ENCODE data around the gene MPHOSPH9. TPM values are rescaled to one million over a fixed set of nuclear protein-coding genes. Genes with fewer than 3 reads are reported as not detected.

MPHOSPH9 gene
- total RNA-seq, result 10 to 100 TPM; 24.1 to 35.2 (median 29.6) TPM

DNA sequence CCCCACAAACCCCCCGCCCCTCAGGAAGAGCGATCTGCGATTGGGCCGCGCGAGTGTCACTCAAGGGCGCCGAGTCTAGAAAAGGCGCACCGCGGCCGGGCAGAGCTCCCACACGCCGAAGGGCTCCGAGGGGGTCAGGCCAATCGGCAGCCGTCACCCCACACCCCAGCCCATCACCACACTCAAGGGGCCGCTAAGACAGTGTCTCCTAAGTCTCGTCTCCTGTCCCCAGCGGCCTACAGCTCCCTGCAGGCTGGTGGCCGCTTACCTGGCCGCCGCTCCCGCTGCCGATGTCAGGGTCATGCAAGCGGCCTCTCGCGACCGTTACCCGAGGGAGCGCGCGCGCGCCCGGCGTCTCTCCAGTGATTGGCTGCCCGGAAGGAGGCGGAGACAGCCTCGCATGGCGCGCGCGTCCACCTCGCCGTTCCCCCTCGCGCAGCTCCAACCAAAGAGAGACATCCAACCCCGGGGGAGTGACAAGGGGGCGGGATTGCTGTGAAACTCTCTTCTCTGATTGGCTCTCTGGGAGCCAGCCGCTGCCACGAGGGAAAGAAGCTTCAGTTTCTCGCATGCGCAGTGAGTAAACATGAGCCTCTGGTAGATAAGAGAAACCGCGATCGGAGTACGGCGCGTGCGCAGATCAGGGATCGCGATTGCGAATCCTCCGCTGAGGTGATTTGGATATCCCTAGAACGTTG lies at the start of gene MPHOSPH9, which contains the start of gene MTRFR:
Gene MPHOSPH9 (minus strand): TSS at position 335 of the 698 bp plus-strand sequence. CDS start 2,777 bp downstream, outside the sequence.
Gene MTRFR (plus strand): TSS at position 630 of the 698 bp plus-strand sequence. CDS start 20,239 bp downstream, outside the sequence.
- H3K27ac ChIP-seq, result peak within 1 kb of the TSS; percentile 88 to 94 (median 93)
- H3K27me3 ChIP-seq, result no peaks in the 10 kb centered on the region
- no peaks in the 10 kb centered on the region for H3K9me3 ChIP-seq
- H3K4me1 ChIP-seq, result peaks cover 0 to 55% (median 22%) of the 10 kb centered on the region in 4 donors
- peaks cover 0 to 9% (median 0%) of the 10 kb centered on the region in 3 donors for H3K36me3 ChIP-seq
- DNase-seq (ENCODE audit: low spot score in 2 of 2), result peak; percentile 98
- WGBS, 2 donors, result 0 to 1% methylated on average over 41 to 55 of the region's 66 CpGs
- peak in 2 of 5 experiments; percentile 49 to 62 for TF ChIP-seq CTCF (IDR thresholded peaks at IDR 0.05)
- peak; percentile 96 to 97 for TF ChIP-seq POLR2A (IDR thresholded peaks at IDR 0.05)
- TF ChIP-seq EP300 (IDR thresholded peaks at IDR 0.05), result peak; percentile 57 to 99
- peak within 1 kb of the TSS; percentile 80 to 92 (median 90) for H3K4me3 ChIP-seq

DNA sequence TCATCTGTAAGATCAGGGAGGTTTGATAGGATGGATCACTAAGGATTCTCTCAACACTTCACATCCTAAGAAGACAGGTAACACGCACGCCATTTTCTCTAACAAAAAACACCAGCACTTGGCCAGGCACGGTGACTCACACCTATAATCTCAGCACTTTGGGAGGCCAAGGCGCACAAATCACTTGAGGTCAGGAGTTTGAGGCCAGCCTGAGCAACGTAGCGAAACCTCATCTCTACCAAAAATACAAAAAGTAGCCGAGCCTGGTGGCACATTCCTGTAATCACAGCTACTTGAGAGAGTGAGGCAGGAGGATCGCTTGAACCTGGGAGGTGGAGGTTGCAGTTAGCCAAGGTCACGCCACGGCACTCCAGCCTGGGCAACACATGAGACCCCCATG lies 49.2 kb upstream of the MPHOSPH9 start:
- no peaks in the 10 kb centered on the region for H3K9me3 ChIP-seq
- H3K36me3 ChIP-seq, result no peaks in the 10 kb centered on the region
- TF ChIP-seq CTCF (IDR thresholded peaks at IDR 0.05) (no peak), EP300 (IDR thresholded peaks at IDR 0.05) (no peak), POLR2A (IDR thresholded peaks at IDR 0.05) (no peak)
- H3K27me3 ChIP-seq, result no peaks in the 10 kb centered on the region
- H3K27ac ChIP-seq, result no peak overlapping the region
- no peak overlapping the region for H3K4me3 ChIP-seq
- 89 to 91% methylated on average over 10 of the region's 10 CpGs for whole genome bisulfite sequencing, 2 donors
- DNase-seq (ENCODE audit: low spot score in 2 of 2), result no peak
- H3K4me1 ChIP-seq, result no peaks in the 10 kb centered on the region

DNA sequence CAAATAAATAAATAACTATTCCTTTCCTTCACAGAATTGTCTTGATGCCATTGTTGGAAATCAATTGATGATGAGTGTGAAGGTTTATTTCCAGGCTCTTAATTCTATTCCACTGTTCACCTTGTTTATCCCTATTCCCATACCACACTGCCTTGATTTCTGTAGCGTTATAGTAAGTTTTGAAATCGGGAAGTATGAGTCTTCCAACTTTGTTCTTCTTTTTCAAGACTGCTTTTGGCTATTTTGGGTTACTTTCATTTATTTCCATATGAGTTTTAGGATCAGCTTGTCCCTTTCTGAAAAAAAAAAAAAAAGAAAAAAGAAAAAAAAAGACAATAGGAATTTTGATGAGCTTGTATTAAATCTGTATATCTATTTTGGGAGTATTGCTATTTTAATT lies 48.0 kb upstream of the MPHOSPH9 start:
- Histone ChIP-seq H3K36me3 (no peaks in the 10 kb centered on the region), H3K27me3 (no peaks in the 10 kb centered on the region), H3K4me1 (no peaks in the 10 kb centered on the region), H3K9me3 (no peaks in the 10 kb centered on the region), H3K4me3 (no peak overlapping the region), H3K27ac (no peak overlapping the region)
- WGBS, 2 donors, result 80 to 90% methylated on average over 2 of the region's 2 CpGs
- DNase-seq (ENCODE audit: low spot score in 2 of 2), result no peak
- TF ChIP-seq EP300 (IDR thresholded peaks at IDR 0.05), result no peak
- TF ChIP-seq CTCF (IDR thresholded peaks at IDR 0.05), result no peak
- TF ChIP-seq POLR2A (IDR thresholded peaks at IDR 0.05), result no peak

- H3K9me3 ChIP-seq, result no peaks in the 10 kb centered on the region
- no peaks in the 10 kb centered on the region for H3K4me1 ChIP-seq
- no peak for DNase-seq (ENCODE audit: low spot score in 2 of 2)
- no peak overlapping the region for H3K4me3 ChIP-seq
- no peaks in the 10 kb centered on the region for H3K27me3 ChIP-seq
- TF ChIP-seq CTCF (IDR thresholded peaks at IDR 0.05) (no peak), POLR2A (IDR thresholded peaks at IDR 0.05) (no peak), EP300 (IDR thresholded peaks at IDR 0.05) (peak in 1 of 2 donors; percentile 40)
- WGBS, 2 donors, result 65% methylated on average over 2 of the region's 2 CpGs
- H3K27ac ChIP-seq, result peak overlapping the region in 2 of 4 donors; percentile 29 to 30
- H3K36me3 ChIP-seq, result no peaks in the 10 kb centered on the region
Measured at GRCh38 chr12:123278101-123278627, 45.2 kb upstream of the MPHOSPH9 start.

DNA sequence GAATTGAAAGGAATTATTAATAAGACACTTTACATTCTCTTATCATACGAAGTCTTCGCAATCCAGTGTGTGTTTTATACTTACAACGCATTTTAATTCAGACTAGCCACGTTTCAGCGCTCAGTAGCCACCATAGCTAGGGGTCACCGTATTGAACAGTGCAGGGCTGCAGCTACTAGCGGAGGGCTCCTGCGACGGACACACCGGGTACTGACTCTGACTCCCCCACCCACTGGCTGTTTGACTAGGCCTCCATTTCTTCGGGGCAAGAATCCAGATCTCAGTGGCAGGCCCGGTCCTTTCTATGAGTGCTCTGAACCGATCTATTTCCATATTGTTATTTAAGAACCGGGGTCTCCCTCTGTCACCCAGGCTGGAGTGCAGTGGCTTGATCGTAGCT lies 40.2 kb upstream of the MPHOSPH9 start:
- no peak for DNase-seq (ENCODE audit: low spot score in 2 of 2)
- no peak overlapping the region for H3K4me3 ChIP-seq
- TF ChIP-seq POLR2A (IDR thresholded peaks at IDR 0.05) (no peak), EP300 (IDR thresholded peaks at IDR 0.05) (no peak), CTCF (IDR thresholded peaks at IDR 0.05) (no peak)
- 81 to 85% methylated on average over 15 of the region's 15 CpGs for WGBS, 2 donors
- H3K36me3 ChIP-seq, result no peaks in the 10 kb centered on the region
- H3K9me3 ChIP-seq, result no peaks in the 10 kb centered on the region
- H3K27ac ChIP-seq, result no peak overlapping the region
- peaks cover 0 to 35% (median 26%) of the 10 kb centered on the region in 4 donors for H3K4me1 ChIP-seq
- no peaks in the 10 kb centered on the region for H3K27me3 ChIP-seq
